H9 (cell line): ENCODE results near the gene SZT2. TPM values are rescaled to one million over a fixed set of nuclear protein-coding genes. Genes with fewer than 3 reads are reported as not detected.

Experiments
- DNase-seq: peaks from one replicate; pipeline ENCODE4 v3.0.0-alpha.2; 2017
- H2AFZ ChIP-seq: one replicate; pipeline ENCODE4 v1.6.1; 2013; ENCODE audit warnings: mild to moderate bottlenecking, low read length, control low read depth, moderate library complexity
- H2AK5ac ChIP-seq: 2 replicates; pipeline ENCODE4 v1.6.1; 2013; ENCODE audit warnings: low read length, control low read depth, mixed read lengths; ENCODE audit not compliant: insufficient read length
- H2BK120ac ChIP-seq: one replicate; pipeline ENCODE4 v1.6.1; 2013; ENCODE audit warnings: low read depth, mild to moderate bottlenecking, low read length, control low read depth, inconsistent platforms; ENCODE audit not compliant: poor library complexity, severe bottlenecking
- H2BK12ac ChIP-seq: 2 replicates; pipeline ENCODE4 v1.6.1; 2013; ENCODE audit warnings: low read length, control low read depth, mixed read lengths, low read depth; ENCODE audit not compliant: insufficient read length
- H2BK15ac ChIP-seq: 2 replicates; pipeline ENCODE4 v1.6.1; 2013; ENCODE audit warnings: low read depth, low read length, control low read depth
- H2BK20ac ChIP-seq: one replicate; pipeline ENCODE4 v1.6.1; 2013; ENCODE audit warnings: low read depth, mild to moderate bottlenecking, low read length, control low read depth, inconsistent platforms; ENCODE audit not compliant: poor library complexity, severe bottlenecking
- H2BK5ac ChIP-seq: 2 replicates; pipeline ENCODE4 v1.6.1; 2013; ENCODE audit warnings: low read length, control low read depth, mixed read lengths; ENCODE audit not compliant: insufficient read length
- H3K14ac ChIP-seq: 2 replicates; pipeline ENCODE4 v1.6.1; 2013; ENCODE audit warnings: low read length, control low read depth; ENCODE audit not compliant: insufficient read depth
- H3K18ac ChIP-seq: 2 replicates; pipeline ENCODE4 v1.6.1; 2013; ENCODE audit warnings: low read depth, mild to moderate bottlenecking, mixed read lengths, low read length, control low read depth; ENCODE audit not compliant: insufficient read length
- H3K23ac ChIP-seq: 2 replicates; pipeline ENCODE4 v1.6.1; 2013; ENCODE audit warnings: low read length, control low read depth, mixed read lengths, low read depth; ENCODE audit not compliant: insufficient read length
- H3K23me2 ChIP-seq: 2 replicates; pipeline ENCODE4 v1.6.1; 2013; ENCODE audit warnings: low read depth, mild to moderate bottlenecking, mixed read lengths, low read length, control low read depth; ENCODE audit not compliant: insufficient read length, poor library complexity, severe bottlenecking
- H3K27ac ChIP-seq: 2 replicates; pipeline ENCODE4 v1.5.1; 2013; ENCODE audit warnings: low read length, control low read depth, mixed read lengths, low read depth; ENCODE audit not compliant: insufficient read length
- H3K27me3 ChIP-seq: 2 replicates; pipeline ENCODE4 v1.6.1; 2013; ENCODE audit warnings: low read length, control low read depth, inconsistent platforms; ENCODE audit not compliant: insufficient read depth
- H3K4ac ChIP-seq: 2 replicates; pipeline ENCODE4 v1.6.1; 2013; ENCODE audit warnings: low read depth, mild to moderate bottlenecking, control low read depth, inconsistent platforms, low read length, moderate library complexity
- H3K4me1 ChIP-seq: 2 replicates; pipeline ENCODE4 v1.6.1; 2013; ENCODE audit warnings: low read length, control low read depth, inconsistent platforms; ENCODE audit not compliant: insufficient read depth
- H3K4me2 ChIP-seq: 2 replicates; pipeline ENCODE4 v1.6.1; 2013; ENCODE audit warnings: low read length, control low read depth, mixed read lengths; ENCODE audit not compliant: insufficient read length, insufficient read depth
- H3K56ac ChIP-seq: 2 replicates; pipeline ENCODE4 v1.6.1; 2013; ENCODE audit warnings: low read depth, mild to moderate bottlenecking, mixed read lengths, low read length, control low read depth; ENCODE audit not compliant: insufficient read length
- H3K79me1 ChIP-seq: 2 replicates; pipeline ENCODE4 v1.6.1; 2013; ENCODE audit warnings: low read depth, mild to moderate bottlenecking, moderate library complexity, low read length, control low read depth, inconsistent platforms; ENCODE audit not compliant: insufficient read depth, poor library complexity, severe bottlenecking
- H3K79me2 ChIP-seq: 2 replicates; pipeline ENCODE4 v1.6.1; 2013; ENCODE audit warnings: low read length, control low read depth, inconsistent platforms; ENCODE audit not compliant: insufficient read depth
- H3K9ac ChIP-seq: 2 replicates; pipeline ENCODE4 v1.6.1; 2013; ENCODE audit warnings: low read length, control low read depth, mixed read lengths; ENCODE audit not compliant: insufficient read length; ENCODE audit errors: extremely low read depth
- H3K9me3 ChIP-seq: one replicate; pipeline ENCODE4 v1.6.1; 2013; ENCODE audit warnings: low read depth, low read length, inconsistent platforms; ENCODE audit not compliant: control insufficient read depth
- H3T11ph ChIP-seq: one replicate; pipeline ENCODE4 v1.6.1; 2013; ENCODE audit warnings: mild to moderate bottlenecking, low read length, control low read depth, inconsistent platforms
- H4K20me1 ChIP-seq: one replicate; pipeline ENCODE4 v1.6.1; 2013; ENCODE audit not compliant: control insufficient read depth, insufficient read length, insufficient read depth
- H4K5ac ChIP-seq: 2 replicates; pipeline ENCODE4 v1.6.1; 2013; ENCODE audit warnings: low read depth, mild to moderate bottlenecking, mixed read lengths, low read length, control low read depth; ENCODE audit not compliant: insufficient read length
- H4K8ac ChIP-seq: replicated peaks from 2 replicates; pipeline ENCODE4 v1.6.1; 2013; ENCODE audit warnings: low read length, control low read depth, mixed read lengths, low read depth; ENCODE audit not compliant: insufficient read length
- H4K91ac ChIP-seq: 2 replicates; pipeline ENCODE4 v1.6.1; 2013; ENCODE audit warnings: low read depth, mild to moderate bottlenecking, moderate library complexity, mixed read lengths, low read length, control low read depth; ENCODE audit not compliant: insufficient read length
- H3K27ac Mint-ChIP-seq, 3 experiments: 2 replicates in 2 of 3; 3 replicates in 1 of 3; pipeline ENCODE4 v1.8.0; 2020 to 2021; ENCODE audit warnings: mixed read lengths in 3 of 3, mild to moderate bottlenecking in 1 of 3, moderate library complexity in 1 of 3
- H3K27me3 Mint-ChIP-seq: 2 replicates; pipeline ENCODE4 v1.8.0; 2021; ENCODE audit warnings: low read depth, mild to moderate bottlenecking, moderate library complexity, mixed read lengths
- H3K36me3 Mint-ChIP-seq, 3 experiments: 2 replicates in 2 of 3; 3 replicates in 1 of 3; pipeline ENCODE4 v1.8.0; 2020 to 2021; ENCODE audit warnings: low read depth in 3 of 3, mixed read lengths in 3 of 3; ENCODE audit not compliant: insufficient read depth in 1 of 3
- H3K4me1 Mint-ChIP-seq, 2 experiments: 2 replicates each; pipeline ENCODE4 v1.8.0; 2020; ENCODE audit warnings: mixed read lengths in 2 of 2
- H3K4me3 Mint-ChIP-seq, 2 experiments: 2 replicates in 1 of 2; 3 replicates in 1 of 2; pipeline ENCODE4 v1.8.0; 2020 to 2021; ENCODE audit warnings: mild to moderate bottlenecking in 2 of 2, mixed read lengths in 2 of 2, moderate library complexity in 1 of 2
- H3K9me3 Mint-ChIP-seq, 2 experiments: 2 replicates in 1 of 2; 3 replicates in 1 of 2; pipeline ENCODE4 v1.8.0; 2020; ENCODE audit warnings: mild to moderate bottlenecking in 2 of 2, mixed read lengths in 2 of 2, moderate library complexity in 1 of 2
- CTCF ChIP-seq: fragments of 200-600 bp; sonication (generic); conservative IDR thresholded peaks from 3 replicates; pipeline ENCODE4 v1.8.0; 2021; ENCODE audit warnings: antibody characterized with exemption, mild to moderate bottlenecking
- WGBS: extraction: QIAGEN DNeasy Blood & Tissue Kit; methylation state at CpG from one replicate; pipeline ENCODE4 v1.1.7; 2013; ENCODE audit warnings: missing lambda C conversion rate, low lambda C conversion rate, mixed read lengths; ENCODE audit not compliant: insufficient read length; ENCODE audit errors: extremely low coverage; 5-methylcytosine and 5-hydroxymethylcytosine counted together
- total RNA-seq: library from RNA; stranded (reverse); gene quantifications from 2 replicates; pipeline ENCODE4 v1.2.1, GENCODE V29; 2021

SZT2 gene
- total RNA-seq, 1 experiment from 2014 or later, result 16.8 TPM

- Histone ChIP-seq H3K9me3 (no peaks in the 10 kb centered on the region), H4K20me1 (no peaks in the 10 kb centered on the region), H3K14ac (no peak overlapping the region; the same call in 1 of the 2 replicates), H3K79me1 (no peaks in the 10 kb centered on the region), H3K23ac (no peak overlapping the region), H2BK12ac (no peak overlapping the region), H3K23me2 (peaks cover 6% of the 10 kb centered on the region), H3K4me2 (no peak overlapping the region), H3K4me1 (no peaks in the 10 kb centered on the region; the same call in 1 of the 2 replicates), H3K27ac (no peak overlapping the region), H4K8ac (no peak overlapping the region), H3K27me3 (no peaks in the 10 kb centered on the region), H2AK5ac (no peak overlapping the region), H2BK5ac (no peak overlapping the region), H2BK20ac (no peak overlapping the region), H3K79me2 (no peaks in the 10 kb centered on the region), H3K9ac (no peak overlapping the region), H3T11ph (no peak overlapping the region), H4K5ac (no peak overlapping the region), H4K91ac (no peak overlapping the region), H3K4ac (no peak overlapping the region), H3K18ac (no peak overlapping the region), H3K56ac (no peak overlapping the region), H2AFZ (no peak overlapping the region), H2BK120ac (no peak overlapping the region), H2BK15ac (no peak overlapping the region)
- DNase-seq, result no peak
- H3K36me3 Mint-ChIP-seq, result no peaks in the 10 kb centered on the region
- WGBS, result no CpG with 5 or more reads among the region's 4 CpGs
- H3K27ac Mint-ChIP-seq, result no peak overlapping the region
- H3K4me3 Mint-ChIP-seq, result no peak overlapping the region
- H3K27me3 Mint-ChIP-seq, result no peaks in the 10 kb centered on the region
- no peaks in the 10 kb centered on the region for H3K9me3 Mint-ChIP-seq
- H3K4me1 Mint-ChIP-seq, result peaks cover 8% of the 10 kb centered on the region in 2 experiments
- no peak for TF ChIP-seq CTCF
Observed at GRCh38 chr1:43373066-43373940, 16.4 kb upstream of the SZT2 start.
